ENCODE measurements around the gene YPEL2.

The YPEL2 gene

GRCh38 chr17:59331929-59332748, 684 bp downstream of the YPEL2 start:
- FAIRE-seq (no peak), DNase-seq (ENCODE audit: insufficient read length, low spot score) (no peak)
- no peak for TF ChIP-seq CTCF (IDR thresholded peaks at IDR 0.05; ENCODE audit: insufficient read depth, missing control alignments)

GRCh38 chr17:59332749-59333377, 1.4 kb downstream of the YPEL2 start:
- FAIRE-seq (no peak), DNase-seq (ENCODE audit: insufficient read length, low spot score) (no peak)
- TF ChIP-seq CTCF (IDR thresholded peaks at IDR 0.05; ENCODE audit: insufficient read depth, missing control alignments) = no peak

- DNase-seq (ENCODE audit: insufficient read length, low spot score) = no peak
- no peak for TF ChIP-seq CTCF (IDR thresholded peaks at IDR 0.05; ENCODE audit: insufficient read depth, missing control alignments)
- no peak for FAIRE-seq
These were observed 2.4 kb downstream of the YPEL2 start for GRCh38 chr17:59333836-59334235.

GRCh38 chr17:59335685-59336084, 4.2 kb downstream of the YPEL2 start:
- no peak for FAIRE-seq
- no peak for TF ChIP-seq CTCF (IDR thresholded peaks at IDR 0.05; ENCODE audit: insufficient read depth, missing control alignments)
- no peak for DNase-seq (ENCODE audit: insufficient read length, low spot score)

DNA sequence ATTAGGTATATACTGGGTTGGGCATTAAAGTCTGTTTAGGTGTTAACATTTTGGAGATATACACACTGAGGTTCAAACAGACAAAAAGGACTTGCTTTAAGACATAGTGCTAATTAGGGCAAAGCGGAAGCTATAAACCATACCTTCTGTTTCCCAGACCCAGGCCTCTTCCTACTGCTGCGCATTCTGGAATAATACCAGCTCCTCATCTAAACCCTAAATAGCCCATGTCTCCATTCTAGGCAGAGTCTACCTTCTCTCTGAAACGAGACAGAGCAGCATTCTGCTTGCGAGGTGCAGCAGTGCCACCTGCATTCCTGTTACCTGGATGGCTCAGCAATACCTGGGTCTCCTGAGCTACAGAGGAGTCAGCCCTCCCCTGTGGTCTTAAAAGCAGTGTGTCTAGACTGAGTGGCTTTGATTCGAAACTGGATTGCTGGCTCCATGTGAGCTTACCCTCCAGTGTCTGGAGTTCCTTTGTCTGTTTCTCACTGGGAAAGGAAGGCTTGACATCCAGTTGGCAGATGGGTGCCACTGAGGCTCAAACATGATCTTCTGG, 6.4 kb downstream of the YPEL2 start:
- TF ChIP-seq CTCF (IDR thresholded peaks at IDR 0.05; ENCODE audit: insufficient read depth, missing control alignments) = no peak
- FAIRE-seq = no peak
- no peak for DNase-seq (ENCODE audit: insufficient read length, low spot score)

DNA sequence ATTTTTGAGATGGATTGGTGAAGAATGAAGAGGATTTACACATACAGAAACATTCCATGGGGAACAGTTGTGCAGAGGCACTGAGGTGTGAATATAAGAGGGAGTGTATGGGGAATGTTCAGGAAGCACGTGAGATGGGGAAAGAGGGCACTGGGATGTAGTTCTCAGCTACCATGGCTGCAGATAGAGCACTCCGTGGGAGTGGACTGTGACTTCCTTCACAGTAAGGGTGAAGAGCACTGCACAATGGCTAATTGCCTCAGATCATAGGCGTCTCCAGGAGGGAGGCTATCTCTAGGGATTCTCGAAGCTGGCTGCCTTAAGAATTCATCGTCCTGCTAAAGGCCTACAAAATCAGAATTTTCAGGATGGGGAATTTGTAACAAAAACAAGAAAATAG, 7.0 kb downstream of the YPEL2 start:
- FAIRE-seq = no peak
- no peak for DNase-seq (ENCODE audit: insufficient read length, low spot score)
- no peak for TF ChIP-seq CTCF (IDR thresholded peaks at IDR 0.05; ENCODE audit: insufficient read depth, missing control alignments)

GRCh38 chr17:59341922-59342321, 10.5 kb downstream of the YPEL2 start:
- TF ChIP-seq CTCF (IDR thresholded peaks at IDR 0.05; ENCODE audit: insufficient read depth, missing control alignments) = no peak
- FAIRE-seq = no peak
- DNase-seq (ENCODE audit: insufficient read length, low spot score) = no peak

Measured in D721Med (cell line).